OCI-LY7 (cell line): Measurements from ENCODE around the gene DMD. TPM values are rescaled to one million over a fixed set of nuclear protein-coding genes. Genes with fewer than 3 reads are reported as not detected.

Source experiments
- BruUV-seq: library from RNA; stranded (reverse); fragments of 400-500 nt; replicated peaks from 2 replicates; lab custom pipeline; 2021; lab: Mats Ljungman, UMichigan
- CTCF ChIA-PET: fragments of 300-600 bp; sonication (Branson Sonifier 250); formaldehyde crosslinking; loops from one replicate; lab custom pipeline; 2022; ENCODE audit warnings: antibody characterized with exemption; ENCODE audit not compliant: unreplicated experiment; lab: Charles Lee
- POLR2A ChIA-PET: fragments of 300-600 bp; sonication (Branson Sonifier 250); formaldehyde crosslinking; loops from one replicate; lab custom pipeline; 2022; ENCODE audit warnings: antibody characterized with exemption; lab: Charles Lee
- DNase-seq: peaks from one replicate; pipeline ENCODE4 v3.0.0-alpha.2; 2015; ENCODE audit warnings: low spot score
- H2AFZ ChIP-seq: fragments of 200-600 bp; sonication (generic), shearing (Covaris generic); 2 replicates; pipeline ENCODE4 v1.6.1; 2014; ENCODE audit warnings: mild to moderate bottlenecking, antibody characterized with exemption, low read length, moderate library complexity
- H3K27ac ChIP-seq: fragments of 200-600 bp; sonication (generic); 2 replicates; pipeline ENCODE4 v1.5.1; 2014; ENCODE audit warnings: mixed run types, low read depth, mild to moderate bottlenecking, moderate library complexity, low read length, inconsistent platforms; ENCODE audit not compliant: poor library complexity, severe bottlenecking
- H3K36me3 ChIP-seq: fragments of 200-600 bp; sonication (generic); 2 replicates; pipeline ENCODE4 v1.6.1; 2014; ENCODE audit warnings: mild to moderate bottlenecking, antibody characterized with exemption, low read length, moderate library complexity, mixed read lengths; ENCODE audit not compliant: insufficient read depth
- H3K4me1 ChIP-seq: fragments of 200-600 bp; sonication (generic); 2 replicates; pipeline ENCODE4 v1.5.1; 2014; ENCODE audit warnings: mild to moderate bottlenecking, low read length; ENCODE audit not compliant: insufficient read depth, poor library complexity, severe bottlenecking
- H3K4me2 ChIP-seq: fragments of 200-600 bp; sonication (generic); 2 replicates; pipeline ENCODE4 v1.6.1; 2014; ENCODE audit warnings: mild to moderate bottlenecking, low read length
- H3K4me3 ChIP-seq: fragments of 200-600 bp; sonication (generic); 2 replicates; pipeline ENCODE4 v1.5.1; 2014; ENCODE audit warnings: mild to moderate bottlenecking, low read depth, low read length; ENCODE audit not compliant: poor library complexity, severe bottlenecking
- H3K79me2 ChIP-seq: fragments of 200-600 bp; sonication (generic); 2 replicates; pipeline ENCODE4 v1.6.1; 2016; ENCODE audit warnings: low read depth, mild to moderate bottlenecking, low read length, moderate library complexity, mixed read lengths; ENCODE audit not compliant: insufficient read depth
- H3K9me2 ChIP-seq: fragments of 200-600 bp; sonication (generic); 2 replicates; pipeline ENCODE4 v1.6.1; 2016; ENCODE audit warnings: mild to moderate bottlenecking, low read length, mixed read lengths; ENCODE audit not compliant: insufficient read depth
- H3K9me3 ChIP-seq: fragments of 200-600 bp; sonication (generic); 2 replicates; pipeline ENCODE4 v1.6.1; 2014; ENCODE audit warnings: mild to moderate bottlenecking, mixed run types, low read length, mixed read lengths
- H4K20me1 ChIP-seq: fragments of 200-600 bp; sonication (generic); 2 replicates; pipeline ENCODE4 v1.6.1; 2014; ENCODE audit warnings: mild to moderate bottlenecking, antibody characterized with exemption, low read length, moderate library complexity, mixed read lengths; ENCODE audit not compliant: insufficient read depth
- CTCF ChIP-seq: fragments of 200-600 bp; sonication (generic); conservative IDR thresholded peaks from 2 replicates; pipeline ENCODE4 v1.5.1; 2014; ENCODE audit warnings: mild to moderate bottlenecking, antibody characterized with exemption, low read length, moderate library complexity, mixed read lengths
- EZH2phosphoT487 ChIP-seq: fragments of 200-600 bp; sonication (generic); IDR thresholded peaks from 2 replicates; pipeline ENCODE4 v1.6.1; 2018; ENCODE audit warnings: low read depth, borderline replicate concordance, mild to moderate bottlenecking, mixed run types, antibody characterized with exemption, low read length, moderate library complexity, mixed read lengths
- intact Hi-C: fragments of 100-400 bp; cut with micrococcal nuclease; formaldehyde crosslinking; loops from one replicate; pipeline ENCODE4 v1.10.0; 2022; ENCODE audit not compliant: unreplicated experiment
- total RNA-seq, 2 experiments: library from RNA; depleted of rRNA in 1 of 2; stranded (reverse); fragments of >200 nt in 1 of 2; shearing (Covaris generic) in 1 of 2; gene quantifications; 2 replicates each; pipeline ENCODE4 v1.2.3, GENCODE V29; 2014 to 2022

Gene DMD
- total RNA-seq, 2 experiments from 2014 or later = 20.5 to 61.4 TPM

DNA sequence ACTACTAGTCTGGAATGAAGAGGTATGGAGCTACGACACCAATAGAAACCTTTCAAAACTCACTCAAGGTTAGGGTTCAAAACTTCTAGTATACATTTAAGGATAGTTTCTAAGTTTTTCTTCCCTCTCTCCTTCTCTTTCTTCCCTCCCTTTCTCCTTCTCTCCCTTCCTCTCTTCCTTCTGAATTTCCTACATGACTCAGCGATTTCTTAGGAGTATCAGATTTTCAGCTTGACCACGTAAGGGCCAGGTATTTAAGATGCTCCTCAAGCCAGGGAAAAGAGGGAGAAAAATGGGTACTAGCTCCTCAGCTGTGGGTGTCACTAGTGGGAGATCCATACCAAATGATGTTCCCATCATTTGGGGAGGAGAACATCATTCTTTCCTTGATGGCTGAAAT, 2083.6 kb downstream of the DMD start:
- CTCF ChIA-PET = no interaction called here
- Histone ChIP-seq H3K4me3 (no peak overlapping the region), H3K9me3 (peaks cover 14% of the 10 kb centered on the region; the same call in 1 of the 2 replicates), H4K20me1 (no peaks in the 10 kb centered on the region), H3K27ac (no peak overlapping the region), H3K9me2 (no peaks in the 10 kb centered on the region), H3K4me2 (no peak overlapping the region), H3K4me1 (peaks cover 8% of the 10 kb centered on the region), H2AFZ (no peak overlapping the region), H3K79me2 (no peaks in the 10 kb centered on the region), H3K36me3 (peaks cover 96% of the 10 kb centered on the region)
- BruUV-seq = no TSS peak
- TF ChIP-seq EZH2phosphoT487 = no peak
- no peak for TF ChIP-seq CTCF
- no peak for DNase-seq
- POLR2A ChIA-PET = interaction anchor here (1.0 kb wide), 1 partner anchor 93 kb away, joined by 3 read pairs; no protein-coding TSS in a partner anchor
- intact Hi-C loops = no loop called here

DNA sequence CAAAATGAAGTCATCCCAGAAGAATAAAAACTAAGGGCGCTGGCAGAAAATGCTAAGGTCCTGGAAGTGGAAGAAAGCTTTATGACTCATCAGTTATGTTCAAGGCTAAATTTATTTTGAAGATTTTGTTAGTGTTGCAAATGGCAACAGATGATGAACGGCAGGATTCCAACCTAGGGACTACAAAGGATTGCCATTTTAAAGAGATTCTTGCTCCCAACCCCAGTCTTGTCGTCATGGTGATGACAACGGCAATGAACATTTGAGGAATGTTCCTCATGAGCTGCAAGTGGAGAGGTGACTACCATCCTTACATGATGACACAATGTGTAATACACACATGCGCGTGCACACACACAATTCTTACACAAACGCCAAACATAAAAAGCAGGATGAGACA, 2085.1 kb downstream of the DMD start:
- no TSS peak for BruUV-seq
- TF ChIP-seq EZH2phosphoT487 (no peak), CTCF (no peak)
- H3K4me2 ChIP-seq = no peak overlapping the region
- no peaks in the 10 kb centered on the region for H3K9me2 ChIP-seq
- no peak overlapping the region for H3K4me3 ChIP-seq
- H4K20me1 ChIP-seq = no peaks in the 10 kb centered on the region
- H3K36me3 ChIP-seq = peaks cover 89% of the 10 kb centered on the region
- no peak overlapping the region for H3K27ac ChIP-seq
- no peaks in the 10 kb centered on the region for H3K79me2 ChIP-seq
- peaks cover 8% of the 10 kb centered on the region for H3K4me1 ChIP-seq
- ChIA-PET CTCF (no interaction called here), POLR2A (no interaction called here)
- H3K9me3 ChIP-seq = peaks cover 14% of the 10 kb centered on the region; the same call in 1 of the 2 replicates
- no peak for DNase-seq
- H2AFZ ChIP-seq = no peak overlapping the region
- intact Hi-C loops = no loop called here

GRCh38 chrX:31124536-31124935, 2086.8 kb downstream of the DMD start:
- TF ChIP-seq EZH2phosphoT487 = no peak
- no peaks in the 10 kb centered on the region for H3K9me2 ChIP-seq
- no peaks in the 10 kb centered on the region for H4K20me1 ChIP-seq
- H3K4me2 ChIP-seq = no peak overlapping the region
- H3K27ac ChIP-seq = no peak overlapping the region
- H3K4me3 ChIP-seq = no peak overlapping the region
- peaks cover 82% of the 10 kb centered on the region for H3K36me3 ChIP-seq
- DNase-seq = no peak
- intact Hi-C loops = no loop called here
- H3K9me3 ChIP-seq = peaks cover 14% of the 10 kb centered on the region; the same call in 1 of the 2 replicates
- CTCF ChIA-PET = no interaction called here
- peaks cover 8% of the 10 kb centered on the region for H3K4me1 ChIP-seq
- POLR2A ChIA-PET = no interaction called here
- H2AFZ ChIP-seq = no peak overlapping the region
- no TSS peak for BruUV-seq
- H3K79me2 ChIP-seq = no peaks in the 10 kb centered on the region
